DMS53 treated with DMSO at 0.1 percent for 48 hours (cell line): ENCODE measurements around the gene DPYSL5.

Experiments used
- DNase-seq: peaks from one replicate; lab custom pipeline; 2025; ENCODE audit not compliant: unreplicated experiment; lab: John Stamatoyannopoulos, UW

Gene DPYSL5

GRCh38 chr2:26986576-26986975 lies 138.6 kb downstream of the DPYSL5 start:
- no peak for DNase-seq

- no peak for DNase-seq
These were observed 140.3 kb downstream of the DPYSL5 start for GRCh38 chr2:26988058-26988860.

GRCh38 chr2:26989156-26989555 lies 141.2 kb downstream of the DPYSL5 start:
- no peak for DNase-seq

GRCh38 chr2:26991717-26992116 lies 143.8 kb downstream of the DPYSL5 start:
- DNase-seq: no peak

GRCh38 chr2:26993768-26994167 lies 145.8 kb downstream of the DPYSL5 start:
- DNase-seq: no peak

- no peak for DNase-seq
These were observed 147.1 kb downstream of the DPYSL5 start for GRCh38 chr2:26994983-26995382.

- no peak for DNase-seq
These were observed 149.5 kb downstream of the DPYSL5 start for GRCh38 chr2:26997394-26997793.

GRCh38 chr2:26998323-26998722 lies 150.4 kb downstream of the DPYSL5 start:
- no peak for DNase-seq
